DND-41 (cell line): ENCODE data around the gene MALAT1.

Source experiments
- EZH2 ChIP-seq: IDR thresholded peaks from 3 replicates; pipeline ENCODE4 v1.6.1; 2012; ENCODE audit warnings: borderline replicate concordance, low read depth, mild to moderate bottlenecking, moderate library complexity, low read length, inconsistent platforms; ENCODE audit not compliant: severe bottlenecking
- TF ChIP-seq, protein P1 (sequence below): IDR thresholded peaks from 2 replicates; pipeline ENCODE4 v1.5.1; 2012; ENCODE audit warnings: borderline replicate concordance, low read length, moderate library complexity, mild to moderate bottlenecking; ENCODE audit not compliant: poor library complexity, severe bottlenecking; ENCODE audit errors: extremely low read depth

DNA sequence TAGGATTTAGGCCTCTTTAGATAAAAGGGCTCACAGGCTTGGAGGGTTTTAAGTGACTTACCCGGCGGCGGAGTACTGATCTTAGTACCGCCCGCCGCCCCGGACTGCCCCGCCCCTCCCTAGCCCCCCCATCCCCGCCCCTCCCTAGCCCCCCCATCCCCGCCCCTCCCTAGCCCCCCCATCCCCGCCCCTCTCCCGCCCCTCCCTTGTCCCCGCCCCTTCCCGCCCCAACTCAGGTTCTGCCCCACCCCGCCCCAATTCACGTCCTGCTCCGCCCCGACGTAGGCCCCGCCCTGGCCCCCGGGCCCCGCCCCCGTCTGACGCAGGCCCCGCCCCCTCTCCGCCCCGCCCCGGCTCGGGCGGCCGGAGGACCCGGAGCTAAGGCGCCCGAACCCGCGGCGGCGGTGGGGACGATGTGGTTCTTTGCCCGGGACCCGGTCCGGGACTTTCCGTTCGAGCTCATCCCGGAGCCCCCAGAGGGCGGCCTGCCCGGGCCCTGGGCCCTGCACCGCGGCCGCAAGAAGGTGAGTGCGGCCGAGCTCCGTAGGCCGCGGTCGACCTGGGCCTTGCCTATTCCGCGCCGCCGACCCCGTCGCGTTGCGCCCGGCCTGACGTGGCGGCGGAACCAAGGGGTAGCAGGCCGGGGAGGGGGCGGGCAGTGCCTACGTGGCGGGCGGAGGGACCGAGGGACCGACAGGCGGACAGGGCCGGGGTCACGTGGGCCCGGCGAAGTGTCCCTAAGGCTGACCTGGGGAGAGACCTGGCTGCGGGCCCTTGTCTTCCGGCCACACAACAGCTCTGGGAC, 26.1 kb downstream of the MALAT1 start, which contains the start of gene SCYL1:
- no peak for TF ChIP-seq EZH2
- TF ChIP-seq, protein P1, sequence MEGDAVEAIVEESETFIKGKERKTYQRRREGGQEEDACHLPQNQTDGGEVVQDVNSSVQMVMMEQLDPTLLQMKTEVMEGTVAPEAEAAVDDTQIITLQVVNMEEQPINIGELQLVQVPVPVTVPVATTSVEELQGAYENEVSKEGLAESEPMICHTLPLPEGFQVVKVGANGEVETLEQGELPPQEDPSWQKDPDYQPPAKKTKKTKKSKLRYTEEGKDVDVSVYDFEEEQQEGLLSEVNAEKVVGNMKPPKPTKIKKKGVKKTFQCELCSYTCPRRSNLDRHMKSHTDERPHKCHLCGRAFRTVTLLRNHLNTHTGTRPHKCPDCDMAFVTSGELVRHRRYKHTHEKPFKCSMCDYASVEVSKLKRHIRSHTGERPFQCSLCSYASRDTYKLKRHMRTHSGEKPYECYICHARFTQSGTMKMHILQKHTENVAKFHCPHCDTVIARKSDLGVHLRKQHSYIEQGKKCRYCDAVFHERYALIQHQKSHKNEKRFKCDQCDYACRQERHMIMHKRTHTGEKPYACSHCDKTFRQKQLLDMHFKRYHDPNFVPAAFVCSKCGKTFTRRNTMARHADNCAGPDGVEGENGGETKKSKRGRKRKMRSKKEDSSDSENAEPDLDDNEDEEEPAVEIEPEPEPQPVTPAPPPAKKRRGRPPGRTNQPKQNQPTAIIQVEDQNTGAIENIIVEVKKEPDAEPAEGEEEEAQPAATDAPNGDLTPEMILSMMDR, result no peak
